Hematopoietic multipotent progenitor cell treated with erythropoietin and hydrocortisone succinate and interleukin-3 and kit ligand, for 4 days (in vitro differentiated cells): ENCODE measurements around the gene RINL.
A peak's percentile ranks its signal among the peaks of the same experiment; 100 is the strongest.
"Not testable (repeated sequence)": the region's sequence is repeated elsewhere in the genome, so short reads cannot be mapped to it uniquely, and the experiment has no call there.

Experiments used
- DNase-seq: peaks from one replicate; pipeline ENCODE4 v3.0.0-alpha.2; 2015

Gene RINL

DNA sequence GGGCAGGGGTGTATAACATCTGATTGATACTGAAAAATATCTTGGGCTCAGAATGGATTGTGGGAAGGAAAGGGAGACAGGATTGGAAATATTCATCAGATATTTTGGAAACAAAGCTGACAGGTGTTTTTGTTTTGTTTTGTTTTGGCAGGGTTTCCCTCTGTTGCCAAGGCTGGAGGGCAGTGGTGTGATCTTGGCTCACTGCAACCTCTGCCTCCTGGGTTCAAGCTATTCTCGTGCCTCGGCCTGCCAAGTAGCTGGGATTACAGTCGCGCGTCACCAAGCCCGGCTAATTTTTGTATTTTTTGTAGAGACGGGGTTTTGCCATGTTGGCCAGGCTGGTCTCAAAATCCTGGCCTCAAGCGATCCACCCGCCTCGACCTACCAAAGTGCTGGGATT, 4.7 kb downstream of the RINL start:
- DNase-seq: not testable (repeated sequence)

DNA sequence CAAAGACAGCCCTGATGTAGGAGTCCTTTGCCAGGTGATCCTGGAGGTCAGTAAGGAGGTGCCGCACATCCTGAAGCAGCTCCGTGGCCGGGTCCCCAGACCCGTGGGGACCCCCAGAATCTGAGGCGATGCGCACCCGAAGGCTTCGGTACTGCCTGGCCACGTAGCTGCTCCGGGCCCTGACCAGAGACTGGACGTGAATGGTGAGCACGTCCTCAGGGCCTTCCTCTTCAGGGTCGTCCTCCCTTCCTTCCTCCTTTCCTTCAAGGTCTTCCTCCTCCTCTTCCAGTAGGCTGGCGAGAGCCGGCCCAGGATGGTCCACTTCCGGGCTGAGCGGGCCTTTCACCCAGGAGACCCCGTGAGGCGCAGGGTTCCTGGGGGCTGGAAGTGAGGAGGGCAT, 7.5 kb downstream of the RINL start:
- no peak for DNase-seq

DNA sequence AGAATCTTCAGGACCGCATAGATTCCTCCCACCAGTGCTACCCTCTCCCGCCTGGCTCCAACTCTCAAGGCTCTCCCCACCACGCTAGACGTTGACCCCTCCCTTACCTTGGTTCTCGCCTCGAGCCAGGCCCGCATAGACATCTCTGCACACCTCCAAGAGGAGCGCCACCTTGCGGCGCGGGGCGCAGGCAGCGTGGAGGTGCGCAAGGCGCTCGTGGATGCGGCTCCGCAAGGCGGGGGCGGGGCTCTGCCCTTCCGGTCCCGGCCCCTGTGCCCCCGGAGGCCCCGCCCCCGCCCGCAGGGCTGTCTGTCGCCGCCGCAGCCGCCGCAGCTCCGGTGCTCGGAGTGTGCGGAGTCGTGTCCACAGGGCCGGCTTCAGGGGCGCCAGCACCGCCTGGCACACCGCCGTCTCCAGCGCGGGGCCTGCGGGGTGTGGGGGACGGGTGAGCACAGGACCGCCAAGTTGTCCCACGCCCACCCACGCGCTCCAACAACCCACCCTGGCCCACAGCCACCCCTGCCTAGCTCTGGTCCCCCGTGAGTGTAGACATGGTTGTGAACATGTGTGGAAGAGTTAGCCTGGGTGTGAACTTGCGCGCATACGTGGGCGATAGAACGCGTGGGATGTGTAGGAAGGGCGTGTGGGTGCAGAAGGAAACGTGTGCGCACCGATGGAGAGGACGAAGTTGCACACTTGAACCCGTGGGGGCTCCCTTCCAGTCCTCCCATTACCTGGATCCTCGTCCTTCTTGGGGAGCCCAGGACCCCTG, 8.1 kb downstream of the RINL start:
- DNase-seq: peak; percentile 91

DNA sequence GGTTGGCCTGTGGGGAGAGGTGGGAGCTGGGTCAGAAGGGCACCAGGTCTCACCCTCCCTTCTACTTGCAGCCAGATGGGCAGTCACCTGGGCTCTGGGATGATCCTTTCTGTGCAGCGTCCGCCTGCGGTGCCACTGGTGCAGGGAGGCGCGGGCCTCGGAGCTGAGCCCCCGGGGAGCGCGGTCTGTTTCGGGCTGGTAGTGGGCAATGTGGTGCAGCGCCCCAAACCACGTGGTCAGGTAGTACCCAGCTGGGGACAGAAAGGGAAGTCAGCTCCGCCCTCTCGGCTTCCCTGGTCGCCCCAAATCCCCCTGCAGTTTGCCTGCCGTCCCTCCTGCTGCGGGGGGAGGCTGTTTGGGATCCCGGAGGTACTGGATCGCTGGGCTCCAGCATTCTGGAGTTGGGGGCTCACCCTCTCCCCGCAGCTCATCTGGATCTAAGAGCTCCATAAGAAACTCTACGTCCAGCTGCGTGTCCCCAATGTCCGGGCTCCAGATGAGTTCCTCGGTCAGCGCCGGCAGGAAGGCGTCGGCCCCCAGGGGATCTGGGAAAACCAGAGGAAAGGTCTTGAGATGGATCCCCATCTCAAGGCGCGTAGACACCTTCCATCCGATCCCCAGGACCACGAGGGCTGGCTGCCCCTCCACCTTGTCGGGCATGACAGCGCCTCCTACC, 8.8 kb downstream of the RINL start:
- DNase-seq: peak; percentile 74

DNA sequence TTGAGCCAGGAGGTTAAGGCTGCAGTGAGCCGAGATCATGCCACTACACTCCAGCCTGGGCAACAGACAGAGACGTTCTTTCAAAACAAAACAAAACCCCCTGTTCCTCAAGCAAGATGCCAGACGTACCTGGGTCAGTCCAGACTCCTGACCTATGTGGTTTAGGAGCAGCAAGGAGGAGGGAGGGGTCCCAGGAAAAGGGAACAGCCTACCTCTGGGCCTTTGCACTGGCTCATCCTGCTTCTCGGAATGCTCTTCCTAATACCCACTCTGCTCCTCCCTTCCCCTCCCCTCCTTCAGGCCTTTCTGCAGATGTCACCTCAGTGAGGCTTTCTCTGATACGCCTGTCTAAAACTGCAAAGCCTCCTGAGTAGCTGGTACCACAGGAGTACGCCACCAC, 9.5 kb downstream of the RINL start:
- DNase-seq: no peak

DNA sequence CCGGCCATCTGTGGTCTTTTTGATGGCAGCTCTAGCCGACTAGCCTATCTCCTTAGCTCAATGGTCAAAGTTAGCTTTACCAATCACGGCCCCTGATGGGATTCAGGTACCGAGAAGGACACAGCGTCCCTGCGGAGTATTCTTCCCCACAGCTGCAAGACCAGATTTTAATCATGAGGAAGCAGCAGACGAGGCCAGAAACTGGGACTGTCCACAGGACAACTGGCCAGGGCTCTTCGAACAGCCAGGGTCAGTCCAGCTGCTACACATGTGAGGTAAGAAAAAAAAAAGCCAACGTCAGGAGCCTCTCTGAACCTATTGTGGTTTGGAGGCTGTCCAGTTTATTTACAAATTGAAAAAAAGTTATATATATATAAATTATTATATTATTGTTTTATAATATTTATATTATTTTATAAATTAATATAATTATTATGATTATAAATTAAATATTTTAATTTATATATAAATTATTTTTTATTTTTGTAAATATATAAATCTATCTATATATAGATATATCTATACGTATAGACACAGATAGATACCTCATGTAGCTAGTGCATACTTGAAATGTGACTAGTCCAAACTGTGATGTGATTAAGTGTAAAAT, 10.8 kb downstream of the RINL start:
- DNase-seq: no peak

DNA sequence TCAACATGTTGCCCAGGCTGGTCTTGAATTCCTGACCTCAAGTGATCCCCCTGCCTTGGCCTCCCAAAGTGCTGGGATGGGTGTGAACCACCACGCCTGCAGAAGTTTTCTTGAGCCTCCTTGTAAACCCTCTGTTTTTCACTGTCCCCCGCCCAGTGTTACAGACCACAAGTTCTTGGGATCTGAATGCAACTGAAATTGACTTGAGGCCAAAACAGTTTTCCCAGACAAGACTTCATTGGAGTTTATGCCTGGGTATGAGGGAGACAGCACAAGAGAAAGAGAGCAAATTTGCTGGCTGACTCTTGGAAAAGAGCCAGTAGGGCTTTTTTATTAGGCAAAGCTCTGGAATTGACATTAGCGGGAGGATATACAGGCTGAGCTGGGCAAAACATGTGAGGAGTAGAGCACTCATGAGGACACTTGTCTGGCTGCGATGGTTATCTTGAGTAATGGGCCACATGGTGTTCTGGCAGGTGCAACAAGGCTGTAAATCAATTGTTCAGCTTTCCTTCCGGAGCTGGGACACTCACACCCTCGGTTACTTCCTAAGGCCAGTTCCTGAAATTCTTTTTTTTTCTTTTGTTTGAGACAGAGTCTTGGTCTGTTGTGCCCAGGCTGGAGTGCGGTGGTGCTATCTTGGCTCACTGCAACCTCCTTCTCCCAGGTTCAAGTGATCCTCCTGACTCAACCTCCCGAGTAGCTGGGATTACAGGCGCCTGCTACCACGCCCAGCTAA, 15.6 kb downstream of the RINL start:
- peak; percentile 72 for DNase-seq

DNA sequence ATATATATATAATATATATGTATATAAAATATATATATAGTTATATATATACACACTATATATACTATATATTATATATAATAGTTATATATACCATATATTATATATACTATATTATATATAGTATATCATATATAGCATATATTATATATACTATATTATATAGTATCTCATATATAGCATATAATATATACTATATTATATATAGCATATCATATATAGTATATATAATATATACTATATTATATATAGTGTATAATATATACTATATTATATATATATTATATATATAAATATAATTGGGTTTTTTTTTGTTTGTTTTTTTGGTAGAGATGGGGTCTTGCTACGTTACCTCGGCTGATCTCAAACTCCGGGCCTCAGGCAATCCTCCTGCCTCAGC, 16.7 kb downstream of the RINL start:
- no peak for DNase-seq

DNA sequence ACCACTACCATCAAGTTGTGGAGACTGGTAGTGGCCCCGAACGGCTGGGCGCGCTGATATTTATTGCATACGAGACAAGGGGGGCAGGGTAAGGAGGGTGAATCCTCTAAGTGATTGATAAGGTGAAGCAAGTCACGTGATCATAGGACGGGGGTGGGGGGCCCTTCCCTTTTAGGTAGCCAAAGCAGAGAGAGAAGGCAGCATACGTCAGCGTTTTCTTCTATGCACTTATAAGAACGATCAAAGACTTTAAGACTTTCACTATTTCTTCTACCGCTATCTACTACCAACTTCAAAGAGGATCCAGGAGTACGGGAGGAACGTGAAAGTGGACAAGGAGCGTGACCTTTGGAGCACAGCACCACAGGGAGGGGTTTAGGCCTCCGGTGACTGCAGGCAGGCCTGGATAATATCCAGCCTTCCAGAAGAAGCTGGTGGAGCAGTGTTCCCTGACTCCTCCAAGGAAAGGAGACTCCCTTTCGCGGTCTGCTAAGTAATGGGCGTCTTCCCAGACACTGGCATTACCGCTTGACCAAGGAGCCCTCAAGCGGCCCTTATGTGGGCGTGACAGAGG, 18.4 kb downstream of the RINL start:
- DNase-seq: not testable (repeated sequence)

DNA sequence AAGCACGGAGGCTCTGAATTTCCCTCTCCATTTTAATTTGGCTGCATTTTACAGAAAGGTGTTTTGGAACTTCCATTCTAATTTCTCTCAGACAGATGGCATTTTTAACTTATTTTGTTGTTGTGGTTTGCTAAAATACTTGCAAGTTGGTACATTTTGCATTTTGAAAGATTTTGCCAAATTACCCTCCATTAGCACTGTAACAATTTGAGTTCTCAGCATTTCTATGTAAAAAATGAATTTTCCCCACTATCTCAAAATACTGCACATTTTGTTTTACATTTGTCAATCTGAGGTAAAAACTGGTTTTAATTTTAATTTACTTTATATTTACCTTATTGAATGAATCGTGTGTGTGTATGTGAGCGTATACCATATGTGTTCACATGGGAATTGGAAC, 21.3 kb downstream of the RINL start:
- no peak for DNase-seq

DNA sequence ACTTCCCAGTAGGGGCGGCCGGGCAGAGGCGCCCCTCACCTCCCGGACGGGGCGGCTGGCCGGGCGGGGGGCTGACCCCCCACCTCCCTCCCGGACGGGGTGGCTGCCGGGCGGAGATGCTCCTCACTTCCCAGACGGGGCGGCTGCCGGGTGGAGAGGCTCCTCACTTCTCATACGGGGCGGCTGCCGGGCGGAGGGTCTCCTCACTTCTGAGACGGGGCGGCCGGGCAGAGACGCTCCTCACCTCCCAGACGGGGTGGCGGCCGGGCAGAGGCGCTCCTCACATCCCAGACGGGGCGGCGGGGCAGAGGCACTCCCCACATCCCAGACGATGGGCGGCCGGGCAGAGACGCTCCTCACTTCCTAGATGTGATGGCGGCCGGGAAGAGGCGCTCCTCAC, 22.3 kb downstream of the RINL start:
- DNase-seq: not testable (repeated sequence)

DNA sequence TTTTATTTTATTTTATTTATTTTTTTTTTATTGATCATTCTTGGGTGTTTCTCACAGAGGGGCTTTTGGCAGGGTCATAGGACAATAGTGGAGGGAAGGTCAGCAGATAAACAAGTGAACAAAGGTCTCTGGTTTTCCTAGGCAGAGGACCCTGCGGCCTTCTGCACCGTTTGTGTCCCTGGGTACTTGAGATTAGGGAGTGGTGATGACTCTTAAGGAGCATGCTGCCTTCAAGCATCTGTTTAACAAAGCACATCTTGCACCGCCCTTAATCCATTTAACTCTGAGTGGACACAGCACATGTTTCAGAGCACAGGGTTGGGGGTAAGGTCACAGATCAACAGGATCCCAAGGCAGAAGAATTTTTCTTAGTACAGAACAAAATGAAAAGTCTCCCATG, 23.1 kb downstream of the RINL start:
- DNase-seq: not testable (repeated sequence)

DNA sequence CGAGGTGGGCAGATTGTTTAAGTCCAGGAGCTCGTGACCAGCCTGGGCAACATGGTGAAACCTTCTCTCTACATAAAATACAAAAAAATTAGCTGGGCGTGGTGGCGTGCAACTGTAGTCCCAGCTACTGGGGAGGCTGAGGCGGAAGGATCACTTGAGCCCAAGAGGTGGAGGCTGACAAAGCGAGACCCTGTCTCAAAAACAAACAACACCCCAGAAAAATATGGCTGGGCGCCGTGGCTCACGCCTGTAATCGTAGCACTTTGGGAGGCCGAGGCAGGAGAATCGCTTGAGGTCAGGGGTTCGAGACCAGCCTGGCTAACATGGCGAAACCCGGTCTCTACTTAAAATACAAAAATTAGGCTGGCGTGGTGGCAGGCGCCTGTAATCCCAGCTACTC, 24.9 kb downstream of the RINL start:
- DNase-seq: no peak

DNA sequence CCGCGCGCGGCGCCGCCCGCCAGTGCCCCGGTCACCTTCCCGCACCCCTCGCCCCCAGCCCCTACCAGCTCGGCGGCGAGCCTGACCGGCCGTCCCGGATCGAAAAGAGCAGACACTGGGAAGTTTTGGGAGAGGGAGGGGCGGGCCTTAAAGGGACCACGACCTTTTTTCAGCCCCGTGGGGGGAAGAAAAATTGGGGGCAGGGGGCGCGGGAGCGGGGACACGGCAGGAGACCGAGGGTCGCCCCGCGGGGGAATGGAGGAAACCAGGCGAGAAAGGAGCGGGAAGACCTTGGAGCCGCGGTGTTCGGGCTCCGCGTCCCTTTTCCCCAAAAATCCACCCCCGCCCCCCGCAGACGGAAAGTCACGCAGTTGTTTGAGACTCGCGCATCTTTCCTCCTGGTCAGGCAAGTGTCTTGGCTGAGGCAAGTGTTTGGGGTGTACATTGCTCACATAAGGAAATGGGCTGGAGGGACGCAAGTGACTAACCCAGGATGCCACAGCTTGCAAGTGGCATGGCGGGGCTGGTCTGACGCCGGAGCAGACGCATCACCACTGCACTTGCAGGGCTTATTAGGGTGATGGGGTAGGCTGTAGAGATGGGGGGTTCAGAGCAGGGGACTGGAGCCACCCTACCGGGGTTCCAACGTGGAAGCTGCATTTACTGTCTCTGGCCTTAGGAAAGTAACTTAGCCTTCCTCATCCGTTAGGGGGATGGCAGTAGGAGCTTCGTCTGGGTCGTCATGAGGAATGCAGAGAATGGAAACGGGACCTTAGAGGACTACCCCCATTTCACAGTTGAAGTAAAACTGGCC, 25.6 kb downstream of the RINL start:
- peak; percentile 78 for DNase-seq

DNA sequence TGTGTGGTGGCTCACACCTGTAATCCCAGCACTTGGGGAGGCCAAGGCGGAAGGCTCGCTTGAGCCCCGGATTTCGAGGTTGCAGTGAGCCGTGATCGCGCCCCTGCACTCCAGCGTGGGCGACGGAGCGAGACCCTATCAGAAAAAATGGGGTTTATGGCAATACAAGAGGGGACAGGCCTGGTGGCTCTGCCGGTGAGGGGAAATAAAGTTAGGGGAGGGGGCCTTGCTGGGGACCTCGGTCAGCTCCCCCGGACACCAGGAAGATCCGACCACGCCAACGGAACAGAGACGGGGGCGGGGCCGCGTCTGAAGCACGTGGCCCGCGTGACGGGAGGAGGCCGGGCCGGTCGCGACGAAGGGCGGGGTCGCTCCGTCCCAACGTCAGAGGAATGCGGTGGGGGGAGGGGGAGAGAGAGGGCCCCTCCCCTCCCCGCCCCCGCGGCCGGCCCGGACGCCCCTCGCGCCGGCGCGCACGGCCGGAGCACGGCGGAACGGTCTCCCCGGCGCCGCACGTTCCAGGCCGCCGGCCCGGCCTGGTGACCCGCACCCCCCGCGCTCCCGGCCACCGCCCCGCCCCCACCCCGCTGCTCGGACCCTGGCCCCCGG, 26.3 kb downstream of the RINL start:
- DNase-seq: peak; percentile 98

DNA sequence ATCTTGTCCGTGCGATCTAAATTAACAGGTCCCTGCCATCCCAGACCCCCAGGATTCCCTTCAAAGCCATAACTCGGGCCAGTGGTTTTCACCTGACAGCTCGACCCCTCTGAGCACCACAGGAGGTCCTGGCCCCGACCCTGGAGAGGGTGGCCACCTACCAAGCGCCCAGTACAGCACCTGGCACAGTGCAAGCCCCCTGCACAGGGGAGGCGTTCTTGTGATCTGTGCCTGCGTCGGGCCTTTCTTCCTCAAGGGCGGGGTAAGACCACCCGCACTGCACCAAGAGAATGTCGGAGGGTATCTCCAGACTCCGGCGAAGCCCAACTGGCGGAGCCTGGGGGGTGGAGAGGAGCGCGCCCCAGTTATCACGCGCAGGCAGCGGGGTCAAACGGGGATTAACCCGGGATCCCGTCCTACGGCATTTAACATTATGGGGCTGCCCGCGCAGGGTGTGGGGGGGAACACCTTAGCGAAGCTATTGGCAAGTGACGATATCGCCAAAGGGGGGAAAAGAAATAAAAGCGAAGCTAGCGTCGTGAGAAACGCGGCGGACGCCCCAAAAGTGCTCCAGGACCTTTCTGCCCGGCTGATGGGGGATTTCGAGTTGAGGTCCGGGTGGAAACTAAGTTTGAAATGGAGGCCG, 27.0 kb downstream of the RINL start:
- peak; percentile 66 for DNase-seq

DNA sequence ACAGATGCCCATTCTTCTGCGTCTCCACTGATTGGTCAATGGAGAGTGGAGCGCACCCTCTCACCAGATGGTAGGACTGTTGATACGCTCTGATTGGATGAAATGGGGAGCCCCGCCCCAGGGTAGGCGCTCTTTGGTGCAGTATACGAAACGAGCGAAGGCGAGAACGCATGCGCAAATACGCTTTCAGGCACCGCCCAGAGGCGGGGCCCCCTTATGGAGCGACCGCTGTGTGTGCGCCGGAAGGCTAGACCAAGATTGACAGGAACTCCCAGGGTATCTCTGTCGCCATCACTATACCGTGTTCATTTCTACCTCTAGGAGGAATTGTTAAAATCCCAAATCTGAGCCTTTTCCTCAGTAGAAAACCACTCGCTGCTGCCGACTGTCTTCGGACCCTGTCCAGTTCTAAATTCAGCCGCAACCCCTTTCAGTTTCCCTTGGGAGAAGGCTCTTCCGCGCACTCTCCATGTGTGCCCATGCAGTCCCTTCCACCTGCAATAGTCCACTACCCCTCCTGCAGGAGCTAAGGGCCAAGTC, 27.6 kb downstream of the RINL start:
- DNase-seq: peak; percentile 100

DNA sequence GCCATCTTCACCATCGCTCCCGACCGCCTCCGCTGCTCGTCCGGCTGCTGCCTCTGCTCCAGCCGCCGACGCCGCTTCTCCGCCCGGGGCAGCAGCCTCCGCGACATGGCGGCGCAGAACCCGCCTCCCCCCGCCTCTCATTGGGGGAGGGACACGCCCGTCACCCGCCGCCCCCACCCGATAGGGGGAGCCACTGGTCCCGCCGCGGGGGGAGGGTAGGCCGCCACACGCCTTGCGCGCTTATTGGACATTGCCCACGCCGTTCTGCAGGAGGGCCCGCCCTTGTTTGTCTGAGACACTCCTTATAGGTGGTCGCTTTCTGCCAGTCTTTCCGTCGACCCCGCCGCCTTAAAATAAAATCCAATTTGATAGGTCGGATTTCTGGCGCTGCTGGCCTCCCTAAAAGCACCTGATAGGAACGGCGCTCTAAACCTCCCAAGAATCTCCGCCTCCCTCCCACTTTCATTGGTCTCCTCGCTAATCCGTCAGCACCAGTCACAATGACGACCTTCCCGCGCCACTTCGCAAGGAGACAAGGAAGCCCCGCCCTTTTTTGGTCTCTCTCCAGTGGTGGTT, 28.1 kb downstream of the RINL start, which contains the start of gene HNRNPL:
Gene HNRNPL (minus strand): TSS at position 127 of the 576 bp plus-strand sequence. CDS start 20 bp downstream, at position 107.
- no peak for DNase-seq

DNA sequence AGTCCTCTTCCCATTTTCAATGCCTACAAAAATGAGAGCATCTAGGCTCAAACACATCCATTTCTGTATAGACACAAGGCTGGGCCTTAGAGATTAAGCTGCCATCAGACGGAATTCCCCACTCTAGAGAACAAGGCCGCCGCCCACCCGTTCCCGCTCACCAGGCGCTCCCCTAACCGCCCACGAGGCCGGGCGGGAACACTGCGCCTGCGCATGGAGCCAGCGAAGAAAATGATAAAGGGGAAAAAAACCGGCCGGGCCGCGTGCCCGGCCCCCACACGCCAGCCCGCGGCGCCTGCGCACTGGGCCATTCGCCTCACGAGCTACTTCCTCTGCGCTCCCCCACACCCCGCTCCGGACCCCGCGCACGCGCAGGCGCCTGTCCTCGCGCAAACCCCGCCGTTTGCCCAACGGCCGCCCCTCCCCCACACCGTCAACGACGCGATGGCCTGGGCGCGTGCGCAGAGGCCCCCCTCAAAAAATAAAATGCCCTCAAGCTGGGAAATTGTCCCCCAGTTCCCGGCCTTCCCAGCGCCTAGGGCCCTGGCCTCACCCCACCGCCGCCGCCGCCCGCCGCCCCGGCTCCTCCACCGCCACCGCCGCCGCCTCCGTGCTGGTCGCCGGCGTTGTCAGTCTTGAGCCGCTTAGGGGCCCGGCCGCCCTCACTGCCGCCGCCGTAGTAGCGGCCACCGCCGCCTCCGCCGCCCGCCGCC, 28.8 kb downstream of the RINL start:
- DNase-seq: peak; percentile 99
